Kidney (tissue), 14 donors: ENCODE results near the gene CFAP43. TPM values are rescaled to one million over a fixed set of nuclear protein-coding genes. Genes with fewer than 3 reads are reported as not detected.

Experiments
- DNase-seq, 5 donors: peaks; one replicate each; pipeline ENCODE4 v3.0.0-alpha.2; 2013 to 2020
- FAIRE-seq: peaks from 2 replicates; lab custom pipeline; 2012; peaks lifted over from hg19 to GRCh38; lab: Jason Lieb, UNC
- H3K27ac ChIP-seq, 2 donors: one replicate each; pipeline ENCODE4 v1.7.0; 2013; ENCODE audit warnings: low read depth in 2 of 2, low read length in 2 of 2, inconsistent platforms in 1 of 2
- H3K27me3 ChIP-seq: one replicate; pipeline ENCODE4 v1.7.1; 2013; ENCODE audit warnings: low read length, inconsistent platforms; ENCODE audit not compliant: control insufficient read depth, insufficient read depth
- H3K36me3 ChIP-seq, 3 donors: one replicate each; pipeline versions ENCODE4 v1.7.0 to v1.7.1; 2013; ENCODE audit warnings: low read length in 3 of 3, control low read depth in 1 of 3, inconsistent platforms in 1 of 3; ENCODE audit not compliant: insufficient read depth in 3 of 3, control insufficient read depth in 2 of 3
- H3K4me1 ChIP-seq, 3 donors: one replicate each; pipeline versions ENCODE4 v1.7.0 to v1.7.1; 2013; ENCODE audit warnings: low read length in 3 of 3, inconsistent platforms in 1 of 3, low read depth in 1 of 3; ENCODE audit not compliant: control insufficient read depth in 2 of 3, insufficient read depth in 2 of 3
- H3K4me3 ChIP-seq, 3 donors: one replicate each; pipeline versions ENCODE4 v1.7.0 to v1.8.1; 2013; ENCODE audit warnings: low read length in 3 of 3, control low read depth in 1 of 3, inconsistent platforms in 1 of 3
- H3K9ac ChIP-seq, 3 donors: one replicate each; pipeline versions ENCODE4 v1.7.0 to v1.7.1; 2013; ENCODE audit warnings: low read length in 3 of 3, control low read depth in 1 of 3, inconsistent platforms in 1 of 3
- H3K9me3 ChIP-seq, 3 donors: one replicate each; pipeline versions ENCODE4 v1.7.0 to v1.7.1; 2013; ENCODE audit warnings: low read length in 3 of 3, control low read depth in 1 of 3, inconsistent platforms in 1 of 3; ENCODE audit not compliant: control insufficient read depth in 2 of 3, insufficient read depth in 1 of 3
- intact Hi-C: fragments of 100-400 bp; cut with DNase I; formaldehyde crosslinking; loops from one replicate; pipeline ENCODE4 v1.11.1; 2022
- polyA plus RNA-seq: library from polyadenylated mRNA; stranded (reverse); fragments of 350-450 nt; fragmentation: Illumina TruSeq; extraction: RNeasy Lipid Tissue Mini Kit (QIAGEN cat#74804); gene quantifications from one replicate; pipeline ENCODE4 v1.2.3, GENCODE V29; 2014; ENCODE audit warnings: low read depth, low replicate concordance; ENCODE audit not compliant: insufficient read depth
- total RNA-seq: library from RNA; stranded (reverse); fragmentation: NEBNext Ultra II Directional; extraction: Animal tissue kit (Norgen Biotek cat#: 25700); gene quantifications from one replicate; pipeline ENCODE4 v1.2.1, GENCODE V29; 2021
- TF ChIP-seq, protein P1 (sequence below): IDR thresholded peaks from 3 replicates; pipeline ENCODE4 v1.5.1; 2012; ENCODE audit warnings: mild to moderate bottlenecking, moderate library complexity, borderline replicate concordance; ENCODE audit not compliant: insufficient read depth; ENCODE audit errors: extremely low read depth
- donor health status: control.
- donor health status: control.
- donor health status: control.
- donor health status: control.
- donor health status: control.
- donor health status: DM: yes; HTN: yes; CAD: no.
- donor health status: Normal renal cell carcinoma (clear cell type).

Gene CFAP43
- total and polyA plus RNA-seq, 2 donors from 2014 or later: 3.1 to 7.2 TPM

- Histone ChIP-seq H3K4me1 (peaks cover 0 to 7% (median 0%) of the 10 kb centered on the region in 3 donors), H3K36me3 (peaks cover 0 to 4% (median 0%) of the 10 kb centered on the region in 3 donors), H3K27ac (no peak overlapping the region), H3K27me3 (no peaks in the 10 kb centered on the region), H3K9me3 (no peaks in the 10 kb centered on the region), H3K4me3 (no peak overlapping the region), H3K9ac (no peak overlapping the region)
- DNase-seq (no peak), FAIRE-seq (no peak)
- TF ChIP-seq, protein P1, sequence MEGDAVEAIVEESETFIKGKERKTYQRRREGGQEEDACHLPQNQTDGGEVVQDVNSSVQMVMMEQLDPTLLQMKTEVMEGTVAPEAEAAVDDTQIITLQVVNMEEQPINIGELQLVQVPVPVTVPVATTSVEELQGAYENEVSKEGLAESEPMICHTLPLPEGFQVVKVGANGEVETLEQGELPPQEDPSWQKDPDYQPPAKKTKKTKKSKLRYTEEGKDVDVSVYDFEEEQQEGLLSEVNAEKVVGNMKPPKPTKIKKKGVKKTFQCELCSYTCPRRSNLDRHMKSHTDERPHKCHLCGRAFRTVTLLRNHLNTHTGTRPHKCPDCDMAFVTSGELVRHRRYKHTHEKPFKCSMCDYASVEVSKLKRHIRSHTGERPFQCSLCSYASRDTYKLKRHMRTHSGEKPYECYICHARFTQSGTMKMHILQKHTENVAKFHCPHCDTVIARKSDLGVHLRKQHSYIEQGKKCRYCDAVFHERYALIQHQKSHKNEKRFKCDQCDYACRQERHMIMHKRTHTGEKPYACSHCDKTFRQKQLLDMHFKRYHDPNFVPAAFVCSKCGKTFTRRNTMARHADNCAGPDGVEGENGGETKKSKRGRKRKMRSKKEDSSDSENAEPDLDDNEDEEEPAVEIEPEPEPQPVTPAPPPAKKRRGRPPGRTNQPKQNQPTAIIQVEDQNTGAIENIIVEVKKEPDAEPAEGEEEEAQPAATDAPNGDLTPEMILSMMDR: no peak
- intact Hi-C loops: loop anchor here (10.0 kb wide), 1 partner anchor 317 kb away; no protein-coding TSS in a partner anchor
These were observed 29.9 kb downstream of the CFAP43 start for GRCh38 chr10:104202231-104202630.

DNA sequence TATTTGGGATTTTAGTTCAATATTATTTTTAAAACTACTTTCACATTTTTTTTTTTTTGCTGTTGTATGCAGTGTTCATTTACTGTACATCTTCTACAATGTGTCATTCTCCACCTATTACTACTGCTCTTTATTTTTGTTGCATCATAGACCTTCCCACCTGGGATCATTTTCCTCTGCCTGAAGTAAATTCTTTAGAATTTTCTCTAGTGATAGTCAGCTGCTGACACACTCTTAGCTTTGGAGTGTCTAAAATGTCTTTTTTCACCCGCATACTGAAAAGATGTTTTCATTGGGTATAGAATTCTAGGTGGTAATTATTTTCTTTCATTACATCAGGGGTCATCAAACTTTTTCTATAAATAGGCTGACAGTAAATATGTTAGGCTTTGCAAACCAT lies 30.5 kb downstream of the CFAP43 start:
- H3K27ac ChIP-seq: no peak overlapping the region
- H3K36me3 ChIP-seq: peaks cover 0 to 4% (median 0%) of the 10 kb centered on the region in 3 donors
- H3K9me3 ChIP-seq: no peaks in the 10 kb centered on the region
- H3K4me1 ChIP-seq: peaks cover 0 to 7% (median 0%) of the 10 kb centered on the region in 3 donors
- intact Hi-C loops: loop anchor here (10.0 kb wide), 1 partner anchor 317 kb away; no protein-coding TSS in a partner anchor
- no peak for DNase-seq
- H3K27me3 ChIP-seq: no peaks in the 10 kb centered on the region
- no peak for FAIRE-seq
- H3K9ac ChIP-seq: no peak overlapping the region
- no peak overlapping the region for H3K4me3 ChIP-seq
- TF ChIP-seq, protein P1: no peak

GRCh38 chr10:104199567-104199966 lies 32.6 kb downstream of the CFAP43 start:
- no peaks in the 10 kb centered on the region for H3K27me3 ChIP-seq
- FAIRE-seq: peak; percentile 38

More at GRCh38 chr10:104199567-104199966, 32.6 kb downstream of the CFAP43 start:
- DNase-seq: peak in 3 of 5 donors; percentile 23 to 71 (median 65)
- Histone ChIP-seq H3K27ac (no peak overlapping the region), H3K9me3 (no peaks in the 10 kb centered on the region), H3K4me3 (no peak overlapping the region), H3K36me3 (no peaks in the 10 kb centered on the region), H3K4me1 (peaks cover 0 to 7% (median 0%) of the 10 kb centered on the region in 3 donors), H3K9ac (no peak overlapping the region)
- TF ChIP-seq, protein P1: no peak
- intact Hi-C loops: no loop called here
